Measurements from ENCODE around the gene CAST. TPM values are rescaled to one million over a fixed set of nuclear protein-coding genes. Genes with fewer than 3 reads are reported as not detected.

CAST gene
- total RNA-seq, 1 donor from 2014 or later: 174 TPM

- Histone ChIP-seq H3K36me3 (ENCODE audit: control insufficient read depth, insufficient read depth, low read length) (peaks cover 3% of the 10 kb centered on the region), H3K27me3 (ENCODE audit: control insufficient read depth, insufficient read depth, low read length) (no peaks in the 10 kb centered on the region), H3K4me3 (ENCODE audit: low read depth, low read length) (no peak overlapping the region)
- TF ChIP-seq CTCF (IDR thresholded peaks at IDR 0.05; ENCODE audit: insufficient read depth, low read length, poor library complexity, severe bottlenecking): no peak
- DNase-seq (ENCODE audit: low read depth): no peak
These were observed 99.4 kb downstream of the CAST start for GRCh38 chr5:96761618-96762017.

- no peaks in the 10 kb centered on the region for H3K27me3 ChIP-seq (ENCODE audit: control insufficient read depth, insufficient read depth, low read length)
- no peak overlapping the region for H3K4me3 ChIP-seq (ENCODE audit: low read depth, low read length)
- no peak for DNase-seq (ENCODE audit: low read depth)
- H3K36me3 ChIP-seq (ENCODE audit: control insufficient read depth, insufficient read depth, low read length): peaks cover 2% of the 10 kb centered on the region
- TF ChIP-seq CTCF (IDR thresholded peaks at IDR 0.05; ENCODE audit: insufficient read depth, low read length, poor library complexity, severe bottlenecking): no peak
These were observed 100.8 kb downstream of the CAST start for GRCh38 chr5:96763026-96763425.

- Histone ChIP-seq H3K27me3 (ENCODE audit: control insufficient read depth, insufficient read depth, low read length) (no peaks in the 10 kb centered on the region), H3K4me3 (ENCODE audit: low read depth, low read length) (no peak overlapping the region), H3K36me3 (ENCODE audit: control insufficient read depth, insufficient read depth, low read length) (peaks cover 2% of the 10 kb centered on the region)
- DNase-seq (ENCODE audit: low read depth): no peak
- no peak for TF ChIP-seq CTCF (IDR thresholded peaks at IDR 0.05; ENCODE audit: insufficient read depth, low read length, poor library complexity, severe bottlenecking)
These were observed 102.9 kb downstream of the CAST start for GRCh38 chr5:96765043-96765442.

- no peak for DNase-seq (ENCODE audit: low read depth)
- peaks cover 2% of the 10 kb centered on the region for H3K36me3 ChIP-seq (ENCODE audit: control insufficient read depth, insufficient read depth, low read length)
- H3K4me3 ChIP-seq (ENCODE audit: low read depth, low read length): no peak overlapping the region
- TF ChIP-seq CTCF (IDR thresholded peaks at IDR 0.05; ENCODE audit: insufficient read depth, low read length, poor library complexity, severe bottlenecking): no peak
- no peaks in the 10 kb centered on the region for H3K27me3 ChIP-seq (ENCODE audit: control insufficient read depth, insufficient read depth, low read length)
These were observed 106.6 kb downstream of the CAST start for GRCh38 chr5:96768708-96769251.

- no peak for DNase-seq (ENCODE audit: low read depth)
- peaks cover 1% of the 10 kb centered on the region for H3K36me3 ChIP-seq (ENCODE audit: control insufficient read depth, insufficient read depth, low read length)
- H3K27me3 ChIP-seq (ENCODE audit: control insufficient read depth, insufficient read depth, low read length): no peaks in the 10 kb centered on the region
- no peak for TF ChIP-seq CTCF (IDR thresholded peaks at IDR 0.05; ENCODE audit: insufficient read depth, low read length, poor library complexity, severe bottlenecking)
- H3K4me3 ChIP-seq (ENCODE audit: low read depth, low read length): no peak overlapping the region
These were observed 109.2 kb downstream of the CAST start for GRCh38 chr5:96771395-96771794.

GRCh38 chr5:96772111-96772510 is 109.9 kb downstream of the CAST start:
- no peak overlapping the region for H3K4me3 ChIP-seq (ENCODE audit: low read depth, low read length)
- TF ChIP-seq CTCF (IDR thresholded peaks at IDR 0.05; ENCODE audit: insufficient read depth, low read length, poor library complexity, severe bottlenecking): no peak
- DNase-seq (ENCODE audit: low read depth): no peak
- H3K27me3 ChIP-seq (ENCODE audit: control insufficient read depth, insufficient read depth, low read length): no peaks in the 10 kb centered on the region
- no peaks in the 10 kb centered on the region for H3K36me3 ChIP-seq (ENCODE audit: control insufficient read depth, insufficient read depth, low read length)
